ENCODE data around the gene TBK1. TPM values are rescaled to one million over a fixed set of nuclear protein-coding genes. Genes with fewer than 3 reads are reported as not detected.
A peak's percentile ranks its signal among the peaks of the same experiment; 100 is the strongest.

The TBK1 gene
- total RNA-seq, 2 donors from 2014 or later = 14.8 to 21.0 TPM

DNA sequence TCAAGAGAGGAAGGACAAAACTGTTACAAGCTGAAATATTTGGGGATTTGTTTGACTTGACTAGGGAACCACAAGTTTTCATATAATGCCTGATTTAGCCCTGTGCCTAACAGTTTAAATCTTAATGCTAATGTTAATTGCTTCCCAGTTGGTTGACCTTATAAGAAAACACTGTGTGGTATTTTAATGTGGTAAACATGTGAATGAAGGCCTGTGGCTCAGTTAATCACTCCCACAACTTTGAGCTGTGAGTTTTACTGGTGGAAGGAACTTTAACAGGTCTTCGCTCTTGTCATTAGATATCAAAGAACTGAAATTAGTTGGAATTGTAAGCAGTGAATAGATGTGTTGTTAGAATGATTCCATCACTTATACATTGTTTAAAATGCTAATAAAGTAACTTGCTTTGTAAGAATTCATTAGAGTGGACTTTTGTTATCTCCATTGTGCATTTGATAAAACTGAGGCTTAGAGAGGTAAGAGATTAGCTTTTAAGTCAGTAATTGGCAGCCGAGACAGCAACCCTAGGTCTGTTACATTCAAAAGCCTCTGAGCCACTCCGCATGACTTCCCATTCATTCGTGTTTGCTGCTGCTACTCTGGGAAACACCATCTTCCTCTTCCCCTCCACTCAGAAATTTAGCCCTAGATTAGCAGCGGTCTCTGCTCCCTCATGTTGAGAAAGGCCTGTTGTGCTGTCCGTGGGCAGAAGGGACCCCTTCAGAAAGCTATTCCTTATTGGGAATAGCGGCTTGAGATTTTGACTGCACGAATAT is 1.0 kb upstream of the TBK1 start:
- no peaks in the 10 kb centered on the region for H3K36me3 ChIP-seq
- H3K9me3 ChIP-seq = no peaks in the 10 kb centered on the region
- H3K9ac ChIP-seq (ENCODE audit: low read depth in 2 of 2, low read length in 2 of 2) = no peak overlapping the region
- intact Hi-C loops (cut with DNase I) = no loop called here
- H3K4me1 ChIP-seq = no peaks in the 10 kb centered on the region
- H3K27ac ChIP-seq = no peak overlapping the region
- TF ChIP-seq, protein P1, sequence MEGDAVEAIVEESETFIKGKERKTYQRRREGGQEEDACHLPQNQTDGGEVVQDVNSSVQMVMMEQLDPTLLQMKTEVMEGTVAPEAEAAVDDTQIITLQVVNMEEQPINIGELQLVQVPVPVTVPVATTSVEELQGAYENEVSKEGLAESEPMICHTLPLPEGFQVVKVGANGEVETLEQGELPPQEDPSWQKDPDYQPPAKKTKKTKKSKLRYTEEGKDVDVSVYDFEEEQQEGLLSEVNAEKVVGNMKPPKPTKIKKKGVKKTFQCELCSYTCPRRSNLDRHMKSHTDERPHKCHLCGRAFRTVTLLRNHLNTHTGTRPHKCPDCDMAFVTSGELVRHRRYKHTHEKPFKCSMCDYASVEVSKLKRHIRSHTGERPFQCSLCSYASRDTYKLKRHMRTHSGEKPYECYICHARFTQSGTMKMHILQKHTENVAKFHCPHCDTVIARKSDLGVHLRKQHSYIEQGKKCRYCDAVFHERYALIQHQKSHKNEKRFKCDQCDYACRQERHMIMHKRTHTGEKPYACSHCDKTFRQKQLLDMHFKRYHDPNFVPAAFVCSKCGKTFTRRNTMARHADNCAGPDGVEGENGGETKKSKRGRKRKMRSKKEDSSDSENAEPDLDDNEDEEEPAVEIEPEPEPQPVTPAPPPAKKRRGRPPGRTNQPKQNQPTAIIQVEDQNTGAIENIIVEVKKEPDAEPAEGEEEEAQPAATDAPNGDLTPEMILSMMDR (IDR thresholded peaks at IDR 0.05) = no peak
- no peaks in the 10 kb centered on the region for H3K27me3 ChIP-seq
- peak overlapping the region; percentile 68 for H3K4me3 ChIP-seq
- DNase-seq = peak; percentile 22

DNA sequence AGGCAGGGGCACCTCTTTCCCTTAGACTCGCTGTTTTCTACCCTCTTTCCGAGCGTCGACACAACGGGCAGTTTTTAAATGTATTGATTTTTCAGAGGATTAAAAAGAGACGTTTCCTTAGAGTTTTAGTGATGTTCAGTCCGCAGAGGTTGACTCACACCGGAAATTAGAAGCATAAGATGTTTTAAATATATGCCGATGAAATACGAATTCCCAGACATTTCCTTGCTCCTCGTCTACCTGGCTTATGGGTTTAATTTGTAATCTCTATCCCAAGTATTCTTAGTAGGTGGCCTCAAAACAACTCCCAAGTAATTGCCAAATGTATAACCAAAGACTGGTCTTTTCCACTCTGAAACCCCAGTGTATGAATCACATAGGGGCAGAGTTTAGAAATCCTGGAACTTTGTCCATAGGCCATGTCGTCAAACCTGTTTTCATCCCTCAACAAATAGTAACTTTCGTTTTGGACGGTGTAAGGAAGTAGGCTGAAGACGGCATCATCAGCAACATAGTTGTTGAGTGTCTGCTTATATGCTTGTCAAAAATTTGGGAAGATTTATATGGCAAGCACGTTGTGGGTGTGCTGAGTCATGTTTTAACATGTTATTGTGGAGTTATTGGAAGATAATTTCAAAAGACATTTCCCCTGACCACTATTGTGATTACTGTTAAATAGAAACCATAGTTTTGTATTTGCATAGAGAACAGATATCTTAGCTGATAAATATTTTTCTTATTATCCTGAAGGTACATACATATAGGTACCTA is 824 bp downstream of the TBK1 start:
- no peaks in the 10 kb centered on the region for H3K9me3 ChIP-seq
- peak overlapping the region; percentile 93 for H3K27ac ChIP-seq
- H3K27me3 ChIP-seq = no peaks in the 10 kb centered on the region
- no peaks in the 10 kb centered on the region for H3K36me3 ChIP-seq
- H3K4me1 ChIP-seq = no peaks in the 10 kb centered on the region
- H3K9ac ChIP-seq (ENCODE audit: low read depth in 2 of 2, low read length in 2 of 2) = peak overlapping the region; percentile 95 to 96
- peak overlapping the region; percentile 68 for H3K4me3 ChIP-seq
- DNase-seq = peak; percentile 49
- TF ChIP-seq, protein P1 (IDR thresholded peaks at IDR 0.05) = no peak
- intact Hi-C loops (cut with DNase I) = no loop called here

DNA sequence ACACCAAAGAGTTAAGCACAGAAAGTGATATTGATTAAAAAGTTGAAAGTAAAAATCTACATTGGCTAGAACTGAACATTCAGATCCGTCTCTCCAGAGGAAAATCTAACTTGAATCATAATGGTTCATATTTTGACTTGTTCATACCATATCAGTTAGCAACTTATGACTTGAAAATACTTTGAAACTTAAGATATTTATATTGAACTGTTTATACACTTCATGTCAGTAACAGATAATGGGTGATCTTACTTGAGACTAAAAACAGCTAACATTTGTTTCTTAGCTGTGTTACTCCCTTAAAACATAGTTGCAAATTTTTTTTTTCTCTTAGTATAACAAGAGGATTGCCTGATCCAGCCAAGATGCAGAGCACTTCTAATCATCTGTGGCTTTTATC is 3.6 kb downstream of the TBK1 start:
- no peak for DNase-seq
- no peaks in the 10 kb centered on the region for H3K9me3 ChIP-seq
- no peak overlapping the region for H3K4me3 ChIP-seq
- no peaks in the 10 kb centered on the region for H3K27me3 ChIP-seq
- no peak overlapping the region for H3K9ac ChIP-seq (ENCODE audit: low read depth in 2 of 2, low read length in 2 of 2)
- no peaks in the 10 kb centered on the region for H3K4me1 ChIP-seq
- intact Hi-C loops (cut with DNase I) = no loop called here
- no peaks in the 10 kb centered on the region for H3K36me3 ChIP-seq
- no peak overlapping the region for H3K27ac ChIP-seq
- TF ChIP-seq, protein P1 (IDR thresholded peaks at IDR 0.05) = no peak

DNA sequence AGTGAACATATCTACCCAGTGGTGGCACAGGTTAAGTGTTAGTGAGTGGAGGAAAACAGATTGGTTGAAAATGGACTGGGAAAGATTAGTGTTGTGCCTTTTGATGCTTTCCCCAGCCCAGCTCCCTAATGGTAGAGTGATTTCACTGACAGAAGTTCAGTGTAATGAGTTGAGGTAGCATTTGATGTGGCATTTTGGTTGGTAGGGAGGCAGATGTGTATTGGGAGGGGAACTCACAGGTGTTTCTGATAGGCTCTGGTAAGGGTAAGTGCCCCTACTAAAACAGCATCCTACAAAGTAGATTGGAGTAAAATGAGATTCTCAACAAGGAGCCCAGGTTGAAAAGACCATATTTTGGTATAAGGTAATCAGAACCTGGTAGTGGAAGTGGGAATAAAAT is 4.2 kb downstream of the TBK1 start:
- no peaks in the 10 kb centered on the region for H3K36me3 ChIP-seq
- no peaks in the 10 kb centered on the region for H3K9me3 ChIP-seq
- H3K27ac ChIP-seq = no peak overlapping the region
- H3K4me1 ChIP-seq = no peaks in the 10 kb centered on the region
- no peak overlapping the region for H3K4me3 ChIP-seq
- no peaks in the 10 kb centered on the region for H3K27me3 ChIP-seq
- TF ChIP-seq, protein P1 (IDR thresholded peaks at IDR 0.05) = no peak
- no peak for DNase-seq
- intact Hi-C loops (cut with DNase I) = no loop called here
- H3K9ac ChIP-seq (ENCODE audit: low read depth in 2 of 2, low read length in 2 of 2) = no peak overlapping the region

DNA sequence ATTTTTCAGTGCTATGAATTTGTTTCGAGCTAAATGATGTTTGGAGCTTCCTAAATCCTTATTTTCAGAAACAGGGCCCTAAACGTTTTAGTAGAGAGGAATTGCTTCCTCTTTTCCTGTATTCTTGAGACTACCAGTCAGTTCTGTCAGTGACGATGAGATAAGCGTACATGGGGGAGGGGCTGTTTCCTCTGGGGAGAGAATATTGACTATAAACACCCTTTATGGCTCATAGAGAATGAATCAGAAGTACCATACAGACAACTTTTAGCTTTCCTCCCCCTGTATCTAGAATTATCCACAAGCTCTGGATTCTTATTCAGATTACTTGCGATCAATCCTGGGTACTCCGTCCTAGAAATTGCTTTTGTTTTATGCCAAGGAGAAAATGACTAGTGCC is 5.1 kb downstream of the TBK1 start:
- H3K9ac ChIP-seq (ENCODE audit: low read depth in 2 of 2, low read length in 2 of 2) = no peak overlapping the region
- H3K36me3 ChIP-seq = no peaks in the 10 kb centered on the region
- no peak overlapping the region for H3K4me3 ChIP-seq
- TF ChIP-seq, protein P1 (IDR thresholded peaks at IDR 0.05) = no peak
- intact Hi-C loops (cut with DNase I) = no loop called here
- H3K27ac ChIP-seq = no peak overlapping the region
- no peaks in the 10 kb centered on the region for H3K4me1 ChIP-seq
- no peaks in the 10 kb centered on the region for H3K9me3 ChIP-seq
- DNase-seq = peak; percentile 29
- H3K27me3 ChIP-seq = no peaks in the 10 kb centered on the region

All from colonic mucosa (tissue), 4 donors.